8988T (cell line): ENCODE data around the gene TBC1D32.
A peak's percentile ranks its signal among the peaks of the same experiment; 100 is the strongest.
"Not testable (repeated sequence)": the region's sequence is repeated elsewhere in the genome, so short reads cannot be mapped to it uniquely, and the experiment has no call there.

Experiments
- DNase-seq: peaks from one replicate; pipeline ENCODE4 v3.0.0; 2011

TBC1D32 gene

GRCh38 chr6:121334299-121335086 lies at the start of gene TBC1D32:
Gene TBC1D32 (minus strand): TSS chr6:121334480. CDS start chr6:121334430, 50 bp downstream.
- peak; percentile 65 for DNase-seq

- DNase-seq, result no peak
Observed at GRCh38 chr6:121383478-121383877, 49.2 kb upstream of the TBC1D32 start.

GRCh38 chr6:121382467-121383121 lies 48.3 kb upstream of the TBC1D32 start:
- DNase-seq, result no peak

- no peak for DNase-seq
Observed at GRCh38 chr6:121376411-121376810, 42.1 kb upstream of the TBC1D32 start.

DNA sequence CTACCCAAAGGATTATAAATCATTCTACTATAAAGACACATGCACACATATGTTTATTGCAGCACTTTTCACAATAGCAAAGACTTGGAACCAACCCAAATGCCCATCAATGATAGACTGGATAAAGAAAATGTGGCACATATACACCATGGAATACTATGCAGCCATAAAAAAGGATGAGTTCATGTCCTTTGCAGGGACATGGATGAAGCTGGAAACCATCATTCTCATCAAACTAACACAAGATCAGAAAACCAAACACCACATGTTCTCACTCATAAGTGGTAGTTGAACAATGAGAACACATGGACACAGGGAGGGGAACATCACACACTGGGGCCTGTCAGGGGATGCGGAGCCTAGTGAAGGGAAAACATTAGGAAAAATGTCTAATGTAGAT lies 39.9 kb upstream of the TBC1D32 start:
- DNase-seq, result not testable (repeated sequence)

GRCh38 chr6:121365536-121366521 lies 31.5 kb upstream of the TBC1D32 start:
- no peak for DNase-seq

- DNase-seq, result no peak
Observed at GRCh38 chr6:121356575-121356974, 22.3 kb upstream of the TBC1D32 start.

GRCh38 chr6:121354764-121355163 lies 20.5 kb upstream of the TBC1D32 start:
- DNase-seq, result no peak

GRCh38 chr6:121352941-121353340 lies 18.7 kb upstream of the TBC1D32 start:
- no peak for DNase-seq

GRCh38 chr6:121351916-121352315 lies 17.6 kb upstream of the TBC1D32 start:
- DNase-seq, result no peak

DNA sequence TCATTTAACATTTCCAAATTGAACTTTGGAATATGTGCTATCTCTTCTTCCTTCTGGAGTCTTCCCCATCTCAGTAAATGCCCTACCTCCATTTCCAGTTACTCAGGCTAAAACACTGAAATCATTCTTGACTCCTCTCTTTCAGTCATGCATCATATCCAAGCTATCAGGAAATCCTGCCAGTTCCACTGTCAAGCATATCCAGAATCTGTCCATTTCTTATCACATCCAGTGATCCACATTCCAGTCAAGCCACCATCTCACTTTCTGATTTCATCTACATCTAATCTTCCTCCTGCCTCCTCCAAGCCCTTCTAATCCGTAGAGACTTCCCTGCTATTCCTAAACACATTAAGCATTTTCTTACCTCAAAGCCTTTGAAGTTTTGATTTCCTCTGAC lies 15.3 kb upstream of the TBC1D32 start:
- DNase-seq, result no peak

DNA sequence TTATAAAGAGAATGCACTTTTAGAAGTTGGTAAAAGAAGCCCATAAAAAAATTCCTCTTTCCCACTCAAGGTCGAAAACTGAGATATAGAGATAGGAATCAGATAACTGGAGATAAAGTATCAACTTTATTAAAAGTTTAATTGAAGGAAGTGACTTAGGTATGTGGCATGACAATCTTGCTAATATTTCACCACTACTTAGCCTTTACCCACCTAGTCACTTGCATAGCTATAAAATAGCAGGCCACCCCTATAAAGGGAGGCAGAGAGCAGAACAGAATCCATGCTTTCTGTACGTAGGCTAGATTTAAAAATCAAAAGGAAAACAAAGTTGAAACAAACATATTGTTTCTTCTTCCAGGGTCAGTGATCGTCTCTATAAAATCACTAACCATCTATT lies 13.2 kb upstream of the TBC1D32 start:
- DNase-seq, result no peak

DNA sequence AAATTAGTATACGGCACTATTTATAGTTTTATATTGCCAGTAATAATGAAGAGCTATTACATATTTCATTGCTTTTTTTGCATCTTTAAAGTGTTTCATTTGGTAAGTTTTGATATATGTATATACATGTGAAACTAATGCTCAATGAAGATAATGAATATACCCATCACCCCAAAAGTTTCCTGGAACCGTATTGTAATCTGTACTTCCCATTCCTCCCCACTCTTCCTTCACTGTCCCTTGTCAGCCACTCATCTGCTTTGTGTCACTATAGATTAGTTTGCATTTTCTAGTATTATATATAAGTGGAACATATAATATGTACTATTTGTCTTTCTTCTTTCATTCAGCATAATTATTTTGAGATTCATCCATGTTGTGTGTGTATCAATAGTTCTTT lies 10.3 kb upstream of the TBC1D32 start:
- DNase-seq, result no peak

- no peak for DNase-seq
Observed at GRCh38 chr6:121339639-121340226, 5.5 kb upstream of the TBC1D32 start.

DNA sequence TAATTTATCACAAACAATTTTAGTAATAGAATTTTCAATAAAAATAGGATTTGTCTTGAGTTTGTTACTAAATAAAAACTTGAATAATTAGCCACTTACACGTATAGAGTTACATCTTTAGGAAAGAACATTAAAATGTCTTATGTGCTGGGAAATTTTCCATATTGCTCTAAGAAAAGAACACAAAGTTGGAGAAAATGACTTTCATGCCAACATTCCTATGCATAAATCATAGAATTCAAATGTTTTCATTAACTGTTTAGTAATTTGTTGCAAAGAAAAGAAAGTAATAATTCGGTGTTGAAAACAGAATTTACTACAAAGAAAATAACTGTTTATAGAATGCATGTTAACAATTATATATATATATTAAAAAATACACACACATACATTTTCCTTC lies 4.7 kb upstream of the TBC1D32 start:
- DNase-seq, result no peak

DNA sequence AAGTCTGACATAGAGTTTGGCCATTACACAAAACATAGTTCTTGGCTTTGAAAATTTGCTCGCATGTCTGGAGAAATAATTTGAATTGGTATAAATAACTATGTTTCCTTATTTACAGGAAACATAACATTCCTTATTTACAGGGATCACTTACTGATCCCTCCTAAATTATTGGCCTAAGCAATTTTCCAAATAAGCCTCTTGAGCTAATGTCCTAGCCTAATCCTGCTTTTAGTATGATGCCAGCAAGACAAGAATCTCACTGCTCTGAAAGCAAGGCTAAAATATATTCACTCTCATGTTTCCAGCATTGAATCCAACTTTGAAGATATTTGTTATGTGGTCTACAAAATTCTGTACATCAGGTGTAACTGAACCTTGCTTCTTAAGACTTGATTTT lies 4.1 kb upstream of the TBC1D32 start:
- DNase-seq, result no peak

DNA sequence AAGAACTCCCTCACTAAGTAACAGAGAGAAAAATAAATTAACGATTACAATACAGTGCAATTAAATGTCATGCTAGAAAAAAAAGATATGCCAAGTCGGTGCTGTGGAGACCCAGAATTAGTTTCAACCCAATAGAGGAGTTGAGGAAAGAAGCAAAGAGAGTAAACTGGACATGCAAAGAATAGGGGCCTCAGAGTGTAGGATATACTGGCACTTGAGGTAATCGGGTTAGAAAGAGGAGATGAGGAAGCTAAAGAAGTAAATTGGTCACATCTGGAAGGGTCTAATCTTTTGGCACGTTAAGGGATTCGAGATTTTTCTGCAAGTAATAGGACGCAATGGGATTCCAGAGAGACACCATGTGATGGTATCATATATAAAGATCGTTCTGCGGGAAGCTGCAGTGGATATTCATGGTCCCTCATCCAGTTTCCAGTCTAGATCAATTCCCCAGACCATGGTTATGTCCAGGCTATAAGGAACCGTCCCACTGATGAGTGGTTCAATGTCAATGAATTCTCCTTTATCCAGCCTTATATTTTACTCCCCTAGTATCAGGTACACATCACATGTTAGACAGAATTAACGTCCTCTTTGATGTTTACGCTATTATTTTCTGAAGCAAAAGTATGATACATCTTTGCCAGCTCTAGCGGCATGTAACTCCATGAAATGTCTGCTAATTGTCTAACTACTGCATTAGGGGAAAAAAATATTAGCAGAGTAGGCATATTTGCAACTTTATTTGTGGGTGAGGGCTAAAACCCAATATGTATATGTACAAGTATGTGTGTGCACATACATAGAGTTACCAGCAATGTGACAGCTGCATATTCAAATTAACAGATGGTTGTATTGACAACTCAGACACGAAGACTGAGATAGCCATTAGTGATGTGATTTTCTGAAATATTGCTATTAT lies 1.1 kb upstream of the TBC1D32 start:
- no peak for DNase-seq

DNA sequence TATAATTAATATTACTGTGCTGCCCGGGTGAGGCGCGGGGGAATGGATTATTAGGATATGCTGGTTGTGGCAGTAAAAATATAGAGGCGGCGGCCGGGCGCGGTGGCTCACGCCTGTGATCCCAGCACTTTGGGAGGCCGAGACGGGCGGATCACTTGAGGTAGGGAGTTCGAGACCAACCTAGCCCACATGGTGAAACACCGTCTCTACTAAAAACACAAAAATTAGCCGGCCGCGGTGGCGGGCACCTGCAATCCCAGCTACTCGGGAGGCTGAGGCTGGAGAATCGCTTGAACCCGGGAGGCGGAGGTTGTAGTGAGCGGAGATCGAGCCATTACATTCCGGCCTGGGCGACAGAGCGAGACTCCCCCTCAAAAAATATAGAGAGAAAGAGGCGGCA lies 586 bp downstream of the TBC1D32 start:
- DNase-seq, result not testable (repeated sequence)

GRCh38 chr6:121333196-121333595 lies 1.1 kb downstream of the TBC1D32 start:
- DNase-seq, result no peak

DNA sequence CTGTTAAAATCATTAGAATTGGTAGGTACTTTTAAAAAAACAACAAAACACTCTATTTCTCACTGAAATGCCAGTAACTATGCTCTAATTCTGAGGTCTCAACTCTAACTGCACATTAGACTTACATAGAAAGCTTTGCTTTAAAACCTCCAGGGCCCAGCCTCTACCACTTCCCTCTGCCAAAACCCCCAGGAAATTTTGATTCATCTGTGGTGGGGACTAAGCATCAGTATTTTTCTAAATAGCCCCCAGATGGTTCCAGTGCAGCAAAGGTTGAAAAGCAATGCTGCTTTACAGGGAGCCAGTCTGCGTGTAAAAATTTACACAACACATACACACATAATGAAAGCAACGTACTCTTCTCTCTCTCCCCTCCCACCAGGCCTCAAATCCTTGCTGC lies 3.8 kb downstream of the TBC1D32 start:
- no peak for DNase-seq

- DNase-seq, result no peak
Observed at GRCh38 chr6:121321282-121321681, 13.0 kb downstream of the TBC1D32 start.

DNA sequence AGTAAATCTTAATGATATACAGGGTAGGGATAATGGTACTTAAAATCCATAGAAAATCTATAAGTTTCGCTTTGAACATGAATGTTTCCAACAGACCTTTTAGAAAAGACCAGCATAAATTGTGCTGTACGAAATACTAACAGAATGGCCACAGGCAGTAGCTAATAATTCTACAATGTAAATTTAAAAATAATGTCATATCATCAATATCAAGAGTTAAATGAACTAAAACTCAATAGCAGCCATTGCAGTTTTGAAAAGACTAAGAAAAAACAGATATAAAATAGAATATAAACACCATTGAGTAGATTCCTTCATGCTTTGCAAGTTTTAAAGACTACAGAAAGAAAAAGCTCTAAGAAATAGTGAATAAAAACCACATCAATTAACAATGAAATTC lies 14.7 kb downstream of the TBC1D32 start:
- DNase-seq, result no peak
